RWPE1 (cell line): ENCODE measurements around the gene TRIM26.

Experiments used
- CTCF ChIA-PET: fragments of 350-600 bp; sonication (Branson Sonifier 250); formaldehyde crosslinking; extraction: SDS; loops from one replicate; lab custom pipeline; 2021; lab: Yijun Ruan, JAX
- POLR2A ChIA-PET: fragments of 400-600 bp; formaldehyde crosslinking; extraction: SDS; loops from one replicate; lab custom pipeline; 2020; ENCODE audit warnings: antibody characterized with exemption; ENCODE audit not compliant: low non-redundant PET; lab: Yijun Ruan, JAX
- DNase-seq: peaks from one replicate; pipeline ENCODE4 v3.0.0; 2012; ENCODE audit warnings: low spot score
- H3K27ac ChIP-seq: fragments of 450-650 bp; 2 replicates; pipeline ENCODE4 v1.5.1; 2017
- TF ChIP-seq, protein P1 (sequence below): fragments of 450-650 bp; conservative IDR thresholded peaks from 2 replicates; pipeline ENCODE4 v1.5.1; 2017; ENCODE audit warnings: low read depth, mild to moderate bottlenecking

The TRIM26 gene

DNA sequence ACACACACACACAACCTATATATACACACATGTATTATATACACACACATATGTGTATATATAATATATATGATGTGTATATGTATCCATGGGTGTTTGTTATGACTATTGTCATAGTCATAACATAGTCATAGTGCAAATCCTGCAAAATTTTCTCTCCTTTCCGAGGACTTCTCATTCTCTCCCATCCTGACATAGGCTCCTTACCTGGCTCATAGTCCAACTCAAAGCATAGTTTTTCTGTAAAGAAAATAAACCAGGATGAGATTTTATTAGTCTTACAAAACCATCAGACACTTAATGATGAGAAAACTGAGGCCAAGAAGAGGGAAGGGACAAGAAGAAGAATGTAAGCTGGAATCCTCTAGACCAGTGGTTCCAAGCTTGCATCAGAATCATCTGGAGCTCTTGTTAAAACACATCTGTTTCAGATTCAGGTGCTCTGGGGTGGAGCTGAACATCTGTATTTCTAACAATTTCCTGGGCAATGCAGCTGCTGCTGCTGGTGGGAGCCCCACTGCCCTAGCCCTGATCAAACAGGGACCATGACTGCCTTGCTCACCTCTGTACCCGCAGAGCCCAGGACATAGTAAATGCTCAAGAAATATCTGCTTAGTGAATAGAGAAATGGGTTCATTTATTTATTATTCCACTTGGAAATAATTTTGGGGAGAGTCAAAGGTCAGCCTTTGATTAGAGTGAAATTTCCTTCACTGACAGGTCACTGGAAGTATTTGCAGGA, 57.5 kb downstream of the TRIM26 start:
- ChIA-PET POLR2A (no interaction called here), CTCF (interaction anchor here (0.7 kb wide), 1 partner anchor 508 kb away, joined by 3 read pairs; no protein-coding TSS in a partner anchor)
- H3K27ac ChIP-seq: peak overlapping the region; percentile 59
- TF ChIP-seq, protein P1, sequence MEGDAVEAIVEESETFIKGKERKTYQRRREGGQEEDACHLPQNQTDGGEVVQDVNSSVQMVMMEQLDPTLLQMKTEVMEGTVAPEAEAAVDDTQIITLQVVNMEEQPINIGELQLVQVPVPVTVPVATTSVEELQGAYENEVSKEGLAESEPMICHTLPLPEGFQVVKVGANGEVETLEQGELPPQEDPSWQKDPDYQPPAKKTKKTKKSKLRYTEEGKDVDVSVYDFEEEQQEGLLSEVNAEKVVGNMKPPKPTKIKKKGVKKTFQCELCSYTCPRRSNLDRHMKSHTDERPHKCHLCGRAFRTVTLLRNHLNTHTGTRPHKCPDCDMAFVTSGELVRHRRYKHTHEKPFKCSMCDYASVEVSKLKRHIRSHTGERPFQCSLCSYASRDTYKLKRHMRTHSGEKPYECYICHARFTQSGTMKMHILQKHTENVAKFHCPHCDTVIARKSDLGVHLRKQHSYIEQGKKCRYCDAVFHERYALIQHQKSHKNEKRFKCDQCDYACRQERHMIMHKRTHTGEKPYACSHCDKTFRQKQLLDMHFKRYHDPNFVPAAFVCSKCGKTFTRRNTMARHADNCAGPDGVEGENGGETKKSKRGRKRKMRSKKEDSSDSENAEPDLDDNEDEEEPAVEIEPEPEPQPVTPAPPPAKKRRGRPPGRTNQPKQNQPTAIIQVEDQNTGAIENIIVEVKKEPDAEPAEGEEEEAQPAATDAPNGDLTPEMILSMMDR: no peak
- no peak for DNase-seq

- ChIA-PET CTCF (interaction anchor here (0.6 to 0.7 kb wide), 4 partner anchors 42 to 507 kb away, joined by 3 to 5 read pairs (median 4); no protein-coding TSS in a partner anchor), POLR2A (no interaction called here)
- peak; percentile 91 for DNase-seq
- TF ChIP-seq, protein P1: no peak
- H3K27ac ChIP-seq: peak overlapping the region; percentile 46; the same call in 1 of the 2 replicates
Observed at GRCh38 chr6:30154709-30155519, 58.3 kb downstream of the TRIM26 start.

DNA sequence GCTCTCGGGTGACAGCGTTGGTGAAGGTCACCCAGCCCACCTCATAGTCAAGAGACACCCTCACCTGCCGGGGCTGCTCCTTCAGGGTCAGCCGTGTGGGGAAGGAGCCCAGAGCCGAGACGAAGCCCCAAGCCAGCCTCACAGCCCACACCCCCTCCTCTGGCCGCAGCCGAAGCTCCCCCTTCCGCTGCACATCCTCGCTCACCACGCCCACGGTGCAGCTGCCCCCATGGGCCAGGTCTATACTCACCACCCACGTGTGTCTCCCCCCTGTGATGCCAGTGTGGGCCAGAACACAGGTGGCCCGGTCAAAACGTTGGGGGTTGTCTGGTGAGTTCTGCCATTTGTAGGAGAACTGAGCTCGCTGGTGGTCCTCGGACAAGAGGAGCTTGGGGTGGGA, 59.1 kb downstream of the TRIM26 start:
- ChIA-PET CTCF (interaction anchor here (0.6 to 0.7 kb wide), 3 partner anchors 43 to 306 kb away, joined by 4 to 5 read pairs (median 4); no protein-coding TSS in a partner anchor), POLR2A (no interaction called here)
- DNase-seq: no peak
- TF ChIP-seq, protein P1: no peak
- H3K27ac ChIP-seq: peak overlapping the region; percentile 46; the same call in 1 of the 2 replicates

- H3K27ac ChIP-seq: no peak overlapping the region
- CTCF ChIA-PET: interaction anchor here (0.6 kb wide), 1 partner anchor 1384 kb away, joined by 3 read pairs; no protein-coding TSS in a partner anchor
- TF ChIP-seq, protein P1: no peak
- POLR2A ChIA-PET: no interaction called here
- no peak for DNase-seq
Observed at GRCh38 chr6:30152910-30153610, 60.1 kb downstream of the TRIM26 start.

DNA sequence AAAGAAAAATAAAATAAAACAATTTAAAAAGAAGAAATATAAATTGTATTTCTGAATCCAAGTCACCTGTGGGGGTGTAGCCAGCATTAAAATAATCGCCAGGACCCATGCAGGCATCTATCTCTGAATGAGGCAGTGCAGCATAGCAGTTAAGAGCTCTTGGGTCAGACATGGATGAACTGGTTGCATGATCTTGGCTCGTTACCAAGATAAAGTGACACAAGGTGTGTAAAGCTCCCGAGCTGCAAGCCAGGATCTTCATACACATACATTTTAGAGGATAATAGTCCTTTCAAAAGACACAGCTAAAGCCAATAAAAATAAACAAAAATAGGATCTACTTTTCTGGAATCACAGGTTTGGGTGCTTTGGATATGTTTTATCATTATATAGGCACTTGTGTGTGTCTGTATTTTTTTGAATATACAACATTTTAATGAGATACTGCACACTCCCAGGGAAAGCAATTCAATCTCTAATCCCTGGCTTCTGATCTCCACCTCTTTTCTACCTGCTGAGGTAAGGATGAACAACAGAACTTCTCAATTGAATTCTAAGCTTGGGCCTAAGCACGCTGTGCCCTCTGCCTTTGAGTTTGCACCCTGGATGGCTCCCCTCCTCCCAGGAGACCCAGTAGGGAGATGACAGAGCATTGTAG, 61.1 kb downstream of the TRIM26 start:
- ChIA-PET CTCF (interaction anchor here (1.0 kb wide), 1 partner anchor 21 kb away, joined by 4 read pairs; no protein-coding TSS in a partner anchor), POLR2A (no interaction called here)
- H3K27ac ChIP-seq: no peak overlapping the region
- TF ChIP-seq, protein P1: no peak
- no peak for DNase-seq
